Peyer's patch (tissue), 4 donors: ENCODE measurements around the gene IL24.

ENCODE experiments used
- POLR2A ChIP-seq, 2 donors: fragments of 450-650 bp; IDR thresholded peaks; one replicate each; pipeline ENCODE4 v1.5.1; 2017; ENCODE audit warnings: antibody characterized with exemption in 2 of 2, mild to moderate bottlenecking in 2 of 2, moderate library complexity in 2 of 2
- TF ChIP-seq, protein P1 (sequence below), 6 experiments: fragments of 450-650 bp in 4 of 6; fragments of 200-600 bp in 2 of 6; sonication (generic) in 1 of 6; IDR thresholded peaks; one replicate each; pipeline ENCODE4 v1.5.1; 2017 to 2019; ENCODE audit warnings: antibody characterized with exemption in 6 of 6, mild to moderate bottlenecking in 3 of 6, moderate library complexity in 1 of 6

DNA sequence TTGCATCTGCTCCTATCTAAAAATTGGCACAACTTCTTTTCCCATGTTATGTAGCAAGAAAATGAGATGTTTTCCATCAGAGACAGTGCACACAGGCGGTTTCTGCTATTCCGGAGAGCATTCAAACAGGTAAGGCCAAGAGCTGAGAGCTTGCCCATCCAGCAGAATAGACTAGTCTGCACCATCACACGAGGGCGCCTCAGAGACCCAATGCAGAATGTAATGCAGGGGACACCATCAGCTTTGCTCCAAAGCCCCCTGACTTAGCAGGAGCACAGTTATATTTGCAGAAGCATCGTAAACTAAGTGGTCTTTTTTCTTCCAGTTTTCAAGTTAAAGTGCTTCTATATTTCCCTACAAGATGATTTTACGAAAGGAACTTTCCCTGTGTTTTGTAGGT lies 4.7 kb downstream of the IL24 start:
- TF ChIP-seq, protein P1, sequence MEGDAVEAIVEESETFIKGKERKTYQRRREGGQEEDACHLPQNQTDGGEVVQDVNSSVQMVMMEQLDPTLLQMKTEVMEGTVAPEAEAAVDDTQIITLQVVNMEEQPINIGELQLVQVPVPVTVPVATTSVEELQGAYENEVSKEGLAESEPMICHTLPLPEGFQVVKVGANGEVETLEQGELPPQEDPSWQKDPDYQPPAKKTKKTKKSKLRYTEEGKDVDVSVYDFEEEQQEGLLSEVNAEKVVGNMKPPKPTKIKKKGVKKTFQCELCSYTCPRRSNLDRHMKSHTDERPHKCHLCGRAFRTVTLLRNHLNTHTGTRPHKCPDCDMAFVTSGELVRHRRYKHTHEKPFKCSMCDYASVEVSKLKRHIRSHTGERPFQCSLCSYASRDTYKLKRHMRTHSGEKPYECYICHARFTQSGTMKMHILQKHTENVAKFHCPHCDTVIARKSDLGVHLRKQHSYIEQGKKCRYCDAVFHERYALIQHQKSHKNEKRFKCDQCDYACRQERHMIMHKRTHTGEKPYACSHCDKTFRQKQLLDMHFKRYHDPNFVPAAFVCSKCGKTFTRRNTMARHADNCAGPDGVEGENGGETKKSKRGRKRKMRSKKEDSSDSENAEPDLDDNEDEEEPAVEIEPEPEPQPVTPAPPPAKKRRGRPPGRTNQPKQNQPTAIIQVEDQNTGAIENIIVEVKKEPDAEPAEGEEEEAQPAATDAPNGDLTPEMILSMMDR (IDR thresholded peaks at IDR 0.05), result no peak
- TF ChIP-seq POLR2A (IDR thresholded peaks at IDR 0.05), result no peak
